CD4-positive, alpha-beta T cell treated with Interleukin-12 subunit alpha and Interleukin-12 subunit beta, for 1 hour (primary cell): ENCODE data around the gene G2E3.
"Not testable (repeated sequence)": the region's sequence is repeated elsewhere in the genome, so short reads cannot be mapped to it uniquely, and the experiment has no call there.

ENCODE experiments used
- DNase-seq: peaks from one replicate; pipeline ENCODE4 v3.0.0-alpha.2; 2020

G2E3 gene

GRCh38 chr14:30558675-30559555 lies at the start of gene G2E3:
TSS of gene G2E3 (plus strand) at chr14:30559158. CDS start at chr14:30581080, 21,922 bp downstream.
- peak; percentile 87 for DNase-seq

DNA sequence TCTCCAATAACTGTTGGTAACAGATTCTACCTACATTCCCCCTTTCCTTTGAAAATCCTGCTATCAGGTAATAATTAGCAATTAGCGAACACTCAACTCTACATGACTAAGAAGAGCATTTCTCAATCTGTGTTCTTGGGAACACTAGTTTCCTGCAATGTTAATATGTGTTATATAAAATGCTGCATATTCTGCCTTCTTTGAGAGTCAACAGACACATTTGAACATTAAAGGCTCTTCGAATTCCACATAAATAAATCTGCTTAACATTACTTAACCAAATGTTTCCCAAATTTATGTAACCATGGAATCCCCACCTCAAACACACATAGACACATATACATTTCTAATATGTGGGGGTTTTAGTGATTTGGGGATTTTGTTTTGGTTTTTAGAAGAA lies 41.2 kb upstream of the G2E3 start:
- DNase-seq: no peak

- DNase-seq: no peak
These were observed 39.9 kb upstream of the G2E3 start for GRCh38 chr14:30518867-30519560.

- no peak for DNase-seq
These were observed 39.0 kb upstream of the G2E3 start for GRCh38 chr14:30519961-30520360.

DNA sequence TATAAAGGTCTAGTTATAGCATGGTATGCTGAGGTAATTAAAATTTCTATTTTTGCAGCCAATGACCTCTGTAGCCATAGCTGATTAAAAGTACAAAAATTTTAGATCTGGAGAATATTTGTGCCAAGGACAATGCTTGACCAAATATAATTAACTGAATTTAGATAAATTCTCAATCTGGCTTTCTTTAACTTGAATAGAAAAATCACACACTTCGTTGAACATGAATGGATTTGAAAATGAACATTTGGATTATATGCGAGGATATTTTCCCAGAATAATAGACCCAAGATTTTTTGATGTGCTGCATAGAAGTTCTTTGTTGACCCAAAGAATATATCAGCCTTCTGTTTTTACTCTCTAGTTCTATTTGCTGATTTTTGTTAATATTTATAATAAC lies 38.4 kb upstream of the G2E3 start:
- DNase-seq: no peak

- DNase-seq: peak; percentile 54
These were observed 36.8 kb upstream of the G2E3 start for GRCh38 chr14:30521899-30522736.

DNA sequence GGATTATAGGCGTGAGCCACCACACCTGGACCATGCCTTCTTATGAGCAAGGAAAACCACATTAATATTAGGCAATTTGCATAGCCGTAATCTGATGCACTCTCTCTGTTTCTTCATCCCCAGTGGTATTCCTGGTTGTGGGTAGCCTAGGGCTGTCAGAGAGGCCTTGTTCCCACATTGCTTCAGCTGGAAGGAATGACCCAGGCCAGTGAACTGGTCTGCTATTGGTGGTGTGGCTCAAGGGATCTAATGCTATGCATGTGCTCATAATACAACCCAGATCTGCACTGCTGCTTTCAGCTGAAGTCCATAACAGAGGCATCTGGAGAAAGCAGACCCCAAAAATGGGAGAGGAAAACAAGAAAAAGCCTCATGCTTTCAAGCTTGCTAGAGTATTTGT lies 33.1 kb upstream of the G2E3 start:
- DNase-seq: no peak

- no peak for DNase-seq
These were observed 31.8 kb upstream of the G2E3 start for GRCh38 chr14:30527196-30527595.

- no peak for DNase-seq
These were observed 30.8 kb upstream of the G2E3 start for GRCh38 chr14:30528119-30528518.

DNA sequence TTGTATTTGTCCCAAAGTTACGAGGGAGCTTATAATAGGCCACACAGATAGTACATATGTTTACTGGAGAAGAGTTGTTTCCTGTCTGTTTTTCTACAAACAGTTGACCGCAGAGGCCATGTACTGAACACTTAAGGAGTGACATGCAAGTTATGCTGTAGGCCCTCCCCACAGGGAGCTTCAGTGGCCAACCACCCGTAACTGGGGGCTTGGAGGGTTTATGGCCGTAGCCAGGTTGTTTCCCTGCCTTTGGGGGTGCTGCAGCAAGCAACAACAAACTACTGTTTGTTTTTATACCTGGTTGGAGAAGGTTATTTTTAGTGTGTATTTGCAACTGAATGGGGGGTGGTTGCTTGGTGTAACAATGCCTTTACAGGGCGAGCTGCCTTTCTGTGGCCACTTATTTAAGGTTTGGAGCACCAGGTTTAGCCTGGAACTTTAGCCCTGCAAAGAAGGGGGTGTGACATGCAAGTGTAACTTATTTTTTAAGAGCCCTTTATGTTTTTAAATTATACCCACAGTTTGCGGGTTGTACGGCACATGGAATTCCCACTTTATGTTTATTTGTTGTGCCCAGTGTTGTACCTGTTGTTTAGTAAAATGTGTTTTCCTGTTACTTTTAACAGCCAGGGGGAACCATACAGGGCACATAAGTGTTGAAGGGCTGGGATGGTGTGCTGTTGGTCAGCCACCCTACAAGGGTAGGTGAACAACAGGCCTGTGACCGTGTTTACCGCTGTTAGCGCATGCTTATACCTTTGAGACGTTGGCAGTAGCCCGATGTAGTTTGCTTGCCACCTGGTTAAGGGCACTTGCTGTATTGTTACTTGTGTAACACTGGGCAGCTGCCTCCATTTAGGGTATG lies 29.9 kb upstream of the G2E3 start:
- DNase-seq: no peak

DNA sequence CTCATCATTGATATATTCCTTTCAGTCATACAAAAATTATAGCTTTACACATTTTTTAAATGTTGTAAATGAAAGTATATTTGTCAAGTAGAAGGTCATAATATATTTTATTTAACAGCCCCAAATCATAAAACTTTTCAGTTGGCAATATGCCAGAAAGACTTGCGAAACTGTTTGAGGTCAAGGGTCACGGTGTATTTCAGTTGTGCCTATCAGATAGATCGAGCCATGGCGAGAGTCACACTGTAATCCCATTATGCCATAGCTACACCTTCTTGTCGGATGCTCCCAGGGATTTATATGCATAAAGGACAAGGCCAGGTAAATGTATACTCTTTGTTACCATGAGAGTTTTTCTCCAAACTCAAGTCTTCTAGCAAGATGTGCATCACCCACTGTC lies 26.7 kb upstream of the G2E3 start:
- DNase-seq: no peak

DNA sequence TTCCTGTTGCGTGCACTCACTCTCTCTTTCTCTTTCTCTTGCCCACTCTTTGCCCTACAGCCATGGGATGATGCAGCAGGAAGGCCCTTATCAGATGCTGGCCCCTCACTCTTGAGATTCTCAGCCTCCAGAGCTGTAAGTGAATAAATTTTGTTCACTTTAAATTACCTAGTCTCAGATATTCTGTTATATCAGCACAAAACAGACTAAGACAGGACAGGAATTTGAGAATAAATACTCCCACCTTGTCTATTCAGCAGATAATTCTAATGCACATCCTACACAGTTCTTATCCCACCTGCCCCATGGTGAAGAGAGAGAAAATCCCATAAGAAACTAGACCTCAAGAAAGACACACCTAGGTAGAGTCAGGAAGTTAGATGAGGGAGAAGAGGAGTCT lies 25.8 kb upstream of the G2E3 start:
- no peak for DNase-seq

- DNase-seq: no peak
These were observed 17.6 kb upstream of the G2E3 start for GRCh38 chr14:30541318-30541717.

DNA sequence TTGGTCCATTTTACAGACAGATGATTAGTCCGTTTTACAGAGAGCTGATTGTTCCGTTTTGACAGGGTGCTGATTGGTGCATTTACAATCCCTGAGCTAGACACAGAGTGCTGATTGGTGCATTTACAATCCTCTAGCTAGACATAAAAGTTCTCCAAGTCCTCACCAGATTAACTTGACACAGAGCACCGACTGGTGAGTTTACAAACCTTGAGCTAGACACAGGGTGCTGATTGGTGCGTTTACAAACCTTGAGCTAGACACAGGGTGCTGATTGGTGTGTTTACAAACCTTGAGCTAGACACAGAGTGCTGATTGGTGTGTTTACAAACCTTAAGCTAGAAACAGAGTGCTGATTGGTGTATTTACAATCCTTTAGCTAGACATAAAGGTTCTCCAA lies 12.2 kb upstream of the G2E3 start:
- DNase-seq: not testable (repeated sequence)

- no peak for DNase-seq
These were observed 11.4 kb upstream of the G2E3 start for GRCh38 chr14:30547388-30548048.

DNA sequence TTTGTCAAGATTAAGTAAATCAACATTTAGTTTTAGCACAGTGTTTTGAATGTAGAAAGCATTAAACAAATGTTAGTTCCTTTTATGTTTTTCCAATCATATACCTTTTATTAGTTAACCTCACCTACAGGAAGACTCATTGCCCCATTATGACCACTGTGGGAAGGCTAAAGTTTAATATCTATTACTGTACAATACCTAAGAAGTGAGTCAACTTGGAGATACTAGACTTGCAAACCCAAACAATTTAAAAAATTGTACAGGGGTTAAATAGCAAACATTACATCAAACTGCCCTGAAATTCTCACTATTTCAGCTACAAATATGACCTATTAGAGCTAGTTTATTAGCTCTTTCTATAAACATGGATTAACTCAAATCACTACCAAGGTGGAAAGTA lies 8.6 kb upstream of the G2E3 start:
- no peak for DNase-seq

GRCh38 chr14:30551460-30551859 lies 7.5 kb upstream of the G2E3 start:
- no peak for DNase-seq

GRCh38 chr14:30553311-30553989 lies 5.5 kb upstream of the G2E3 start:
- DNase-seq: no peak

- no peak for DNase-seq
These were observed 640 bp upstream of the G2E3 start for GRCh38 chr14:30558362-30558674.

GRCh38 chr14:30559638-30560091 lies 707 bp downstream of the G2E3 start:
- no peak for DNase-seq

DNA sequence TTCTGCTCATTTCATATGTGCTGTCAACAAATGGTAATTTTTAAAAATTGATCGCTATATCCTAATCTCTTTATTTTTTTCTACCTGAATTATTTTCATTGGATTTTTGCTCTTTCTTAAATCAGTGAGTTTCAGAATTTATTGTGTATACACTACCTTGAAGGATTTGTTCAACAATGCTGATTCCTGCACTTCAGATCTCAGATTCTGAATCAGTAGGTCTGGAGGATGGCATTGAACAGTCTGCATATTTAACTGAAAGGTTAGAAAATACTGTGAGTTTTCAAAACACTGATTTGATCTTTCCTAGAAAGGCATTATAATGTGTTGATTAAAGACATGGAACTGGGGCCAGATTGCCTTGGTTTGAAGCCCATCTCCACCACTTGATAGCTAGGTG lies 1.6 kb downstream of the G2E3 start:
- no peak for DNase-seq
